Fibroblast of peridontal ligament (primary cell): ENCODE measurements around the gene ATP9A.
"Not testable (repeated sequence)": the region's sequence is repeated elsewhere in the genome, so short reads cannot be mapped to it uniquely, and the experiment has no call there.

Source experiments
- DNase-seq: peaks from one replicate; pipeline ENCODE4 v3.0.0-alpha.2; 2010; ENCODE audit errors: extremely low read depth

The ATP9A gene

DNA sequence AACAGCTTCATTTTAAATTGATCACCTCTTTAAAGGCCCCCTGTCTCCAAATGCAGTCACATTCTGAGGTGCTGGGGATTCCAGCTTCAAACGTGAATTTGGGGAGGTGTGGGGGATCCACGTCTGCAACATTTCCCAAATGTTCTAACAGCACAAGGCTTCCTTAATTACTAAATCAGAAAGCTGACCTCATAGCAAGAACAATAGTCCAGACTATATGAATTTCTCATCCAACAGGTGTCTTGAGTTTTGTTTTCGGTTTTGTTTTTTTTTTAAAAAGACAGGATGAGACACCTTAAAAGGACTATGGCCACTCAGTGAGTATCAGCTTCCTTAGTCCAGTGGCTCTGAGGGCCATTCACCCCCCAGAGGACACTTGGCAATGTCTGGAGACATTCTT is 11.5 kb downstream of the ATP9A start:
- no peak for DNase-seq

GRCh38 chr20:51753220-51753619 is 15.0 kb downstream of the ATP9A start:
- DNase-seq: not testable (repeated sequence)

GRCh38 chr20:51752343-51752951 is 15.7 kb downstream of the ATP9A start:
- DNase-seq: peak; percentile 92

DNA sequence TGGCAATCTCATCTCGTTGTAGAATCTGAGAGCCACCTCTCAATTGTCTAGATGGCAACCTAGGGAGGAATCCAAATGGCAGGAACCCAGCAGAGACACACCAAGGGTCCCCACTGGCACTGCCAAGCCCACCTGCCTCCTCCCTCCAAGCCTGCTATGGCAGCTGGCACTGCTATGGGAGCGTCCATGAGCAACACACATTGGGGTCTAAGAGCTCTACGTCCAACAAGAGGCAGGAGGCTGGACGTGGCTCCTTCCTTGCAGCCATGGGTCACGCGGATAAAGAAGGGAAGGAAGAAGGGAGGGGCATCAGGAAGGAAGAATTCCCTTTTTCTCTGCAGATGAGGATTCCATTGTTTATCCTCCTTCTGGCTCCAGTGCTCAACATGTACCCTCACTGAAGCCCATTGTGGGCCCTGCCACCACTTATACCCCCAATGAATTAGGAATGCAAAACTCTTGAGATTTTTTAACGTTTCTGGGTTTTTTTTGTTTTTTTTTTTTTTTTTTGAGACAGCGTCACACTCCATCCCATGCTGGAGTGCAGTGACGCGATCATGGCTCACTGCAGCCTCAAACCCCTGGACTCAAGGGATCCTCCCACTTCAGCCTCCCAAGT is 17.3 kb downstream of the ATP9A start:
- DNase-seq: no peak

- peak; percentile 92 for DNase-seq
These were observed 18.0 kb downstream of the ATP9A start for GRCh38 chr20:51750037-51750769.

GRCh38 chr20:51749674-51750036 is 18.5 kb downstream of the ATP9A start:
- DNase-seq: peak; percentile 43

- DNase-seq: no peak
These were observed 20.8 kb downstream of the ATP9A start for GRCh38 chr20:51747182-51747911.

- DNase-seq: no peak
These were observed 22.4 kb downstream of the ATP9A start for GRCh38 chr20:51745804-51746203.

- no peak for DNase-seq
These were observed 27.4 kb downstream of the ATP9A start for GRCh38 chr20:51740838-51741237.

DNA sequence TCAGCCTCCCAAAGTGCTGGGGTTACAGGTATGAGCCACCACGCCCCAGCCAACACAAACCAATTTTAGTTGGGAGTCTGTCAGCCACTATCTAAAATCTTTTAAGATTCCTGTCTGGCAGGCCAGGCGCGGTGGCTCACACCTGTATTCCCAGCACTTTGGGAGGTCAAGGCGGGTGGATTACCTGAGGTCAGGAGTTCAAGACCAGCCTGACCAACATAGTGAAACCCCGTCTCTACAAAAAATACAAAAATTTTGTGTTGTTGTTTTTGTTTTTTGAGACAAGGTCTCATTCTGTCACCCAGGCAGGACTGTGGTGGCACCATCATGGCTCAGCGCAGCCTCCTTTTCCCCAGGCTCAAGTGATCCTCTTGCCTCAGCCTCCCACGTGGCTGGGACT is 27.9 kb downstream of the ATP9A start:
- DNase-seq: not testable (repeated sequence)

- DNase-seq: no peak
These were observed 28.4 kb downstream of the ATP9A start for GRCh38 chr20:51739722-51740249.

- DNase-seq: no peak
These were observed 29.2 kb downstream of the ATP9A start for GRCh38 chr20:51738877-51739447.

DNA sequence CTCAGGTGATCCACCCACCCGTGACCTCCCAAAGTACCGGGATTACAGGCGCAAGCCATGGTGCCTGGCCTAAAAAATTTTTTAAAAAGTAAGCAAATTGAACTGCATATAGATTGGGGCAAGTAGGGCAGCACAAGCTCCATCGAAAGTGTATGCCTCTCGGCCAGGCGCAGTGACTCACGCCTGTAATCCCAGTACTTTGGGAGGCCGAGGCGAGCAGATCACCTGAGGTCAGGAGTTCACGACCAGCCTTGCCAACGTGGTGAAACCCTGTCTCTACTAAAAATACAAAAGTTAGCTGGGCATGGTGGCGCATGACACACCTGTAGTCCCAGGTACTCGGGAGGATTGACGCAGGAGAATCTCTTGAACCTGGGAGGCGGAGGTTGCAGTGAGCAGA is 29.9 kb downstream of the ATP9A start:
- DNase-seq: not testable (repeated sequence)

GRCh38 chr20:51736947-51737346 is 31.2 kb downstream of the ATP9A start:
- DNase-seq: no peak

DNA sequence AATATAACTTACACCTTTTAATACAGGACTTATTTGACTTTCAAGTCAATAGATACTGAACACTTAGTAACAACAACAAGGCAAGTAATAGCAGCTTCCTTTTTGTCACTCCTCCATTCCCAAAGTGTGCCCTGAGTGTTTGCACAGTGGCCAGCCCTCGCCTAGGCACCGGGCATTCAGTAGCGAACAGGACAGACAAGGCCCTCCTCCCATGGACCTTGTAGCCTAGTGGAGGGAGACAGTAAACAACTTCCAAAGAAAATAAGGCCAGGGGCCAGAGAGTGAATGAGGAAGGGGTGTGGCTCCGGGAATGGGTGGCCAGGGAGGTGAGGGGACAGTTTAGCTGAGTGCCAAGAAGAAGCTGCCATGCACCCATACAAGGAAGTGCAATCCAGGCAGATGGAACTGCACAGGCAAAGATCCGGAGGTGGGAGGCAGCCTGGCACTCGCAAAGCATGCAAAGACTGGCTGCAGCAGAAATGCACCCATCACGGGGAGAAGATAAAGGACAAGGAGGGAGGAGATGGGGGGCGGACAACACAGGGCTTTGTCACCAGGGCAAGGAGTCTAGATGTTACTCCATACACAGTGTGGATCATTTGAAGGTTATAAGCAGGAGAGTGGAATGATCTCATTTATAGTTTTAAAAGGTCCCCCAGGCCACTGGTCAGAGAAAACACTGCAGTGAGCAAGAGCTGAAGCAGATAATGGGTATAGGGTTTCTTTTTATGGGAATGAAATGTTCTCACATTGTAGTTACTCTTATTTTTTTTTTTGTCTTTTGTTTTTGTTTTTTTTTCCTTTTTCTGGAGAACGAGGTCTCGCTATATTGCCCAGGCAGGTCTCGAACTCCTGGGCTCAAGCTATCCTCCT is 32.2 kb downstream of the ATP9A start:
- no peak for DNase-seq

GRCh38 chr20:51734876-51735720 is 33.1 kb downstream of the ATP9A start:
- no peak for DNase-seq

- no peak for DNase-seq
These were observed 35.1 kb downstream of the ATP9A start for GRCh38 chr20:51733070-51733469.

- peak; percentile 88 for DNase-seq
These were observed 35.9 kb downstream of the ATP9A start for GRCh38 chr20:51732096-51732791.

DNA sequence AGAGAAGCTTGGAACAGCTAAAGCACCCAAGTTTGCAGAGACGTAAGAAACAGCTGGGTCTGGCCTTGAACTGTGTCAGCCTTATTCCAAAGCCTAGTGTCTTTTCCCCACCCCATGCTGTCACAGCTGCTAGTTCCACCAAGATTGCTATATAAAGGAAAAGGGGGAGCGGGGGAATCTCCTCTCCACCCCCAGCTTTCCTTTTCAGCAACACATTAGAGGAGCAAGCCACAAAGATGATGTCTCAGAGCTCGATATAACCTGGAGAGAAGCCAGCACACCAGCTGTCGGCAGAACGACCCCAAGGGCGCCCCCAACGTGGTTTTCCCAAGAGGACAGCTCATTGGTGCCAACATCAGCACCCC is 36.5 kb downstream of the ATP9A start:
- no peak for DNase-seq
